ENCODE results near the gene RLBP1.
A peak's percentile ranks its signal among the peaks of the same experiment; 100 is the strongest.
"Not testable (repeated sequence)": the region's sequence is repeated elsewhere in the genome, so short reads cannot be mapped to it uniquely, and the experiment has no call there.

Gene RLBP1

GRCh38 chr15:89221543-89221942 lies at the start of gene RLBP1:
RLBP1 (minus strand) TSS chr15:89221579; CDS start chr15:89218975, 2,604 bp downstream.
- no peak for DNase-seq (ENCODE audit: low spot score)

- not testable (repeated sequence) for DNase-seq (ENCODE audit: low spot score)
These were observed 28.8 kb upstream of the RLBP1 start for GRCh38 chr15:89250142-89250541.

GRCh38 chr15:89248584-89248983 lies 27.2 kb upstream of the RLBP1 start:
- DNase-seq (ENCODE audit: low spot score) = no peak

- no peak for DNase-seq (ENCODE audit: low spot score)
These were observed 26.1 kb upstream of the RLBP1 start for GRCh38 chr15:89247446-89247845.

GRCh38 chr15:89244574-89244903 lies 23.2 kb upstream of the RLBP1 start:
- no peak for DNase-seq (ENCODE audit: low spot score)

- DNase-seq (ENCODE audit: low spot score) = peak; percentile 94
These were observed 22.6 kb upstream of the RLBP1 start, which contains the start of gene FANCI for GRCh38 chr15:89243691-89244573. FANCI (plus strand) TSS chr15:89243979; CDS start chr15:89247648, 3,669 bp downstream.

- no peak for DNase-seq (ENCODE audit: low spot score)
These were observed 21.8 kb upstream of the RLBP1 start for GRCh38 chr15:89243046-89243690.

GRCh38 chr15:89239883-89240810 lies 18.8 kb upstream of the RLBP1 start:
- not testable (repeated sequence) for DNase-seq (ENCODE audit: low spot score)

- no peak for DNase-seq (ENCODE audit: low spot score)
These were observed 10.5 kb upstream of the RLBP1 start for GRCh38 chr15:89231832-89232231.

- DNase-seq (ENCODE audit: low spot score) = no peak
These were observed 8.9 kb upstream of the RLBP1 start for GRCh38 chr15:89230277-89230676.

- DNase-seq (ENCODE audit: low spot score) = no peak
These were observed 6.0 kb upstream of the RLBP1 start for GRCh38 chr15:89227425-89227824.

- DNase-seq (ENCODE audit: low spot score) = no peak
These were observed 5.2 kb upstream of the RLBP1 start for GRCh38 chr15:89226359-89227221.

GRCh38 chr15:89225588-89225987 lies 4.2 kb upstream of the RLBP1 start:
- no peak for DNase-seq (ENCODE audit: low spot score)

- DNase-seq (ENCODE audit: low spot score) = no peak
These were observed 2.8 kb downstream of the RLBP1 start for GRCh38 chr15:89218531-89218930.

- no peak for DNase-seq (ENCODE audit: low spot score)
These were observed 3.5 kb downstream of the RLBP1 start for GRCh38 chr15:89217686-89218376.

GRCh38 chr15:89217031-89217430 lies 4.3 kb downstream of the RLBP1 start:
- DNase-seq (ENCODE audit: low spot score) = no peak

- DNase-seq (ENCODE audit: low spot score) = no peak
These were observed 5.8 kb downstream of the RLBP1 start for GRCh38 chr15:89215627-89216026.

- DNase-seq (ENCODE audit: low spot score) = no peak
These were observed 9.7 kb downstream of the RLBP1 start for GRCh38 chr15:89211678-89212170.

GRCh38 chr15:89209057-89209456 lies 12.3 kb downstream of the RLBP1 start:
- no peak for DNase-seq (ENCODE audit: low spot score)

GRCh38 chr15:89208256-89208655 lies 13.1 kb downstream of the RLBP1 start:
- no peak for DNase-seq (ENCODE audit: low spot score)

Measured in germinal center (tissue), 1 donor.